ENCODE results near the gene SFMBT2.

The SFMBT2 gene

GRCh38 chr10:7260412-7260900 is 150.4 kb downstream of the SFMBT2 start:
- TF ChIP-seq, protein P1, sequence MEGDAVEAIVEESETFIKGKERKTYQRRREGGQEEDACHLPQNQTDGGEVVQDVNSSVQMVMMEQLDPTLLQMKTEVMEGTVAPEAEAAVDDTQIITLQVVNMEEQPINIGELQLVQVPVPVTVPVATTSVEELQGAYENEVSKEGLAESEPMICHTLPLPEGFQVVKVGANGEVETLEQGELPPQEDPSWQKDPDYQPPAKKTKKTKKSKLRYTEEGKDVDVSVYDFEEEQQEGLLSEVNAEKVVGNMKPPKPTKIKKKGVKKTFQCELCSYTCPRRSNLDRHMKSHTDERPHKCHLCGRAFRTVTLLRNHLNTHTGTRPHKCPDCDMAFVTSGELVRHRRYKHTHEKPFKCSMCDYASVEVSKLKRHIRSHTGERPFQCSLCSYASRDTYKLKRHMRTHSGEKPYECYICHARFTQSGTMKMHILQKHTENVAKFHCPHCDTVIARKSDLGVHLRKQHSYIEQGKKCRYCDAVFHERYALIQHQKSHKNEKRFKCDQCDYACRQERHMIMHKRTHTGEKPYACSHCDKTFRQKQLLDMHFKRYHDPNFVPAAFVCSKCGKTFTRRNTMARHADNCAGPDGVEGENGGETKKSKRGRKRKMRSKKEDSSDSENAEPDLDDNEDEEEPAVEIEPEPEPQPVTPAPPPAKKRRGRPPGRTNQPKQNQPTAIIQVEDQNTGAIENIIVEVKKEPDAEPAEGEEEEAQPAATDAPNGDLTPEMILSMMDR (IDR thresholded peaks at IDR 0.05; ENCODE audit: low read depth, low read length, missing control alignments): peak; percentile 79
- in situ Hi-C loops (cut with HindIII; ENCODE audit: low sequenced_read_pairs): no loop called here
- no peak overlapping the region for H3K4me3 ChIP-seq (ENCODE audit: low read depth, low read length)
- peak; percentile 93 for DNase-seq (ENCODE audit: low read depth)

- TF ChIP-seq, protein P1 (IDR thresholded peaks at IDR 0.05; ENCODE audit: low read depth, low read length, missing control alignments): no peak
- in situ Hi-C loops (cut with HindIII; ENCODE audit: low sequenced_read_pairs): loop anchor here (5.0 kb wide), 1 partner anchor 143 kb away; no protein-coding TSS in a partner anchor
- no peak overlapping the region for H3K4me3 ChIP-seq (ENCODE audit: low read depth, low read length)
- peak; percentile 19 for DNase-seq (ENCODE audit: low read depth)
Measured at GRCh38 chr10:7258948-7259523, 151.8 kb downstream of the SFMBT2 start.

DNA sequence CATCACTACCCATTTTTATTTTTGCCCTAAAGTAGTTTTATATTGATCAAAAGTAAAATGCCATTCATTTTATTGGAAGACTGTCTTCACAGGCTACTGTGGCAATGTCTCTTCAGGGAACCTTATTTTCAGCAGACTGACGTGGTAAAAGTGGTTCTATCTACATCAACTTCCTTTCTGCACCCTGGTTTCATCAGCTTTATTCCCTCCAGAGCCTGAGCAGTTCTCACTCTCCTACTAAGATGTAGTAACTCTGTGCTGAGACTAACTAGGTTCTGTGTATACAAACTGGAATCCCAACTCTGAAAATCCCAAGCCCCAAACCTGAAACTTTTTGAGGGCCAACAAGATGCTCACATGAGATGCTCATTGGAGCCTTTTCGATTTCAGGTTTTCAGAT is 155.3 kb downstream of the SFMBT2 start:
- H3K4me3 ChIP-seq (ENCODE audit: low read depth, low read length): no peak overlapping the region
- in situ Hi-C loops (cut with HindIII; ENCODE audit: low sequenced_read_pairs): loop anchor here (5.0 kb wide), 1 partner anchor 147 kb away; no protein-coding TSS in a partner anchor
- DNase-seq (ENCODE audit: low read depth): no peak
- TF ChIP-seq, protein P1 (IDR thresholded peaks at IDR 0.05; ENCODE audit: low read depth, low read length, missing control alignments): no peak

DNA sequence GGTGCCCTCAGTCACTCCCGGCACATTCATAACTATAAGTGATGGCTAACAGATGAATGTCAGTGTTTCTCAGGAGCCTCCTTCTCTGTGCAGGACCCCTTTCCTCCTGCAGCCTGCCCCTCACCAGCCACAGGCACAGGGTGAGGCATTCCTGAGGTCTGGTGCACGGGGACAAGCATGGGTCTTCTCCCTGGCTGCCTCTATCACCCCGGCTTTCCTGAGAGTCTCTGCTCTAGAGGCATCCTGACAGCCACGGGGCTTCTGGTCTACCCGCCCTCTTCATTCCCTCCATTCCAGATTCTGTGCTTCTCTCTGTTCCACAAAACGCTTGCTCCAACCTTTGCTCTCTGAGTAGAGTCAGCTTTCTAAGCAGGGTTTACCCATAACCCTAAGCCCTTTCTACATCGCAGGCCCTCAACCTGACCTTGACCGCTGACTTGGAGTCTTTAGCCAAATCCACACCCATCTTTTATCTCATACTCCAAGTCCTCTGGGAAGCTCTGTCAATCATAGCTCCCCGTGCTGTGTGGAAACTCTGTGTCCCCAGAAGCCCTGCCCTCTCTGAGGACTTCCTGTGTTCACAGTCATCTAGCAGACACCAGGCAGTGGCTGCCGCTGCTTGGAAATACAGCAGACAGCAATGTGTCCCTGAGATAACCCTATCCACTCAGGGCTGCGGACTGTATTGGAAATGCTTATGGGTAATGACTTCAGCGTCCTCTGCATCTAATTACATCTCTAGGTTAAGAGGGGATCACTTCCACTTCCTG is 159.0 kb downstream of the SFMBT2 start:
- in situ Hi-C loops (cut with HindIII; ENCODE audit: low sequenced_read_pairs): no loop called here
- DNase-seq (ENCODE audit: low read depth): no peak
- no peak overlapping the region for H3K4me3 ChIP-seq (ENCODE audit: low read depth, low read length)

DNA sequence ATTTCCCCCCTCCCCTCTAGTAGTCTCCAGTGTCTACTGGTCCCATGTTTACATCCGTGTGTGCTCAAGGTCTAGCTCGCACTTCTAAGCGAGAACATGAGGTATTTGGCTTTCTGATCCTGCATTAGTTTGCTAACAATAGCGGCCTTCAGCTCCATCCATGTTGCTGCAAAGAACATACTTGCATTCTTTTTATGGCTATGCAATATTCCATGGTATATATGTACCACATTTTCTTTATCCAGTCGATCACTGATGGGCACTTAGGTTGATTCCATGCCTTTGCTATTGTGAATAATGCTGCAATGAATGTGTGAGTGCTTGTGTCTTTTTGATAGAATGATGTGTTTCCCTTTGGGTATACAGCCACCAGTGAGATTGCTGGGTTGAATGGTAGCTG is 160.6 kb downstream of the SFMBT2 start:
- DNase-seq (ENCODE audit: low read depth): no peak
- no peak overlapping the region for H3K4me3 ChIP-seq (ENCODE audit: low read depth, low read length)
- in situ Hi-C loops (cut with HindIII; ENCODE audit: low sequenced_read_pairs): no loop called here
- TF ChIP-seq, protein P1 (IDR thresholded peaks at IDR 0.05; ENCODE audit: low read depth, low read length, missing control alignments): no peak

More for the DNA sequence above, 159.0 kb downstream of the SFMBT2 start:
- TF ChIP-seq, protein P1 (IDR thresholded peaks at IDR 0.05; ENCODE audit: low read depth, low read length, missing control alignments): no peak

GRCh38 chr10:7248585-7249164 is 162.2 kb downstream of the SFMBT2 start:
- in situ Hi-C loops (cut with HindIII; ENCODE audit: low sequenced_read_pairs): no loop called here
- DNase-seq (ENCODE audit: low read depth): no peak
- TF ChIP-seq, protein P1 (IDR thresholded peaks at IDR 0.05; ENCODE audit: low read depth, low read length, missing control alignments): no peak
- no peak overlapping the region for H3K4me3 ChIP-seq (ENCODE audit: low read depth, low read length)

Data from astrocyte of the cerebellum (primary cell).